Smooth muscle cell (in vitro differentiated cells): ENCODE data around the gene LHPP. TPM values are rescaled to one million over a fixed set of nuclear protein-coding genes. Genes with fewer than 3 reads are reported as not detected.

Experiments
- DNase-seq: peaks from one replicate; lab custom pipeline; 2025; ENCODE audit not compliant: unreplicated experiment; lab: John Stamatoyannopoulos, UW
- H2AFZ ChIP-seq: fragments of 200-600 bp; sonication (generic); 2 replicates; pipeline ENCODE4 v1.6.0; 2016; ENCODE audit warnings: antibody characterized with exemption, low read depth, mild to moderate bottlenecking
- H3F3A ChIP-seq: fragments of 200-600 bp; sonication (generic); 2 replicates; pipeline ENCODE4 v1.6.0; 2017; ENCODE audit warnings: antibody characterized with exemption, low read depth
- H3K27ac ChIP-seq: fragments of 200-600 bp; sonication (generic); 2 replicates; pipeline ENCODE4 v1.5.1; 2016; ENCODE audit warnings: low read depth, mild to moderate bottlenecking
- H3K27me3 ChIP-seq: fragments of 200-600 bp; sonication (generic); 2 replicates; pipeline ENCODE4 v1.6.1; 2016; ENCODE audit warnings: low read depth, mild to moderate bottlenecking
- H3K36me3 ChIP-seq: fragments of 200-600 bp; sonication (generic); 2 replicates; pipeline ENCODE4 v1.5.1; 2016; ENCODE audit warnings: low read depth
- H3K4me1 ChIP-seq: fragments of 200-600 bp; sonication (generic); 2 replicates; pipeline ENCODE4 v1.5.1; 2016; ENCODE audit warnings: low read depth
- H3K4me2 ChIP-seq: fragments of 200-600 bp; sonication (generic); 2 replicates; pipeline ENCODE4 v1.6.0; 2016; ENCODE audit warnings: mild to moderate bottlenecking
- H3K4me3 ChIP-seq: fragments of 200-600 bp; sonication (generic); 2 replicates; pipeline ENCODE4 v1.5.1; 2016; ENCODE audit warnings: mild to moderate bottlenecking
- H3K79me2 ChIP-seq: fragments of 200-600 bp; sonication (generic); 2 replicates; pipeline ENCODE4 v1.6.0; 2016; ENCODE audit warnings: low read depth, mild to moderate bottlenecking
- H3K9ac ChIP-seq: fragments of 200-600 bp; sonication (generic); 2 replicates; pipeline ENCODE4 v1.6.0; 2016; ENCODE audit warnings: low read depth
- H3K9me3 ChIP-seq: fragments of 200-600 bp; sonication (generic); replicated peaks from 2 replicates; pipeline ENCODE4 v1.5.1; 2016; ENCODE audit warnings: low read depth
- H4K20me1 ChIP-seq: fragments of 200-600 bp; sonication (generic); 2 replicates; pipeline ENCODE4 v1.6.0; 2016; ENCODE audit warnings: low read depth
- CTCF ChIP-seq: fragments of 200-600 bp; sonication (generic); IDR thresholded peaks from 2 replicates; pipeline ENCODE4 v1.5.1; 2017; ENCODE audit warnings: borderline replicate concordance, mild to moderate bottlenecking, antibody characterized with exemption; ENCODE audit not compliant: insufficient read depth, poor library complexity, severe bottlenecking
- WGBS: methylation state at CpG from one replicate; pipeline ENCODE4 v1.1.7; 2016; ENCODE audit warnings: low lambda C conversion rate; 5-methylcytosine and 5-hydroxymethylcytosine counted together
- polyA plus RNA-seq: library from polyadenylated mRNA; unstranded; fragments of >200 nt; fragmentation: Nextera tagmentation; extraction: Ambion mirVana; gene quantifications from 2 replicates; pipeline ENCODE4 v1.2.1, GENCODE V29; 2016
- total RNA-seq: library from RNA; depleted of rRNA; stranded (reverse); fragments of >200 nt; gene quantifications from 2 replicates; pipeline ENCODE4 v1.2.3, GENCODE V29; 2014

LHPP gene
- total and polyA plus RNA-seq, 2 experiments from 2014 or later = 7.6 to 14.0 TPM

- H3K4me3 ChIP-seq = no peak overlapping the region
- H3K79me2 ChIP-seq = no peaks in the 10 kb centered on the region
- no peaks in the 10 kb centered on the region for H3F3A ChIP-seq
- H2AFZ ChIP-seq = no peak overlapping the region
- H3K4me1 ChIP-seq = no peaks in the 10 kb centered on the region
- H3K27ac ChIP-seq = no peak overlapping the region
- no peaks in the 10 kb centered on the region for H3K36me3 ChIP-seq
- no peak for DNase-seq
- 88% methylated on average over 19 of the region's 20 CpGs for WGBS
- no peaks in the 10 kb centered on the region for H3K9me3 ChIP-seq
- H3K9ac ChIP-seq = no peak overlapping the region
- H4K20me1 ChIP-seq = no peaks in the 10 kb centered on the region
- no peak overlapping the region for H3K4me2 ChIP-seq
- no peaks in the 10 kb centered on the region for H3K27me3 ChIP-seq
- no peak for TF ChIP-seq CTCF
Observed at GRCh38 chr10:124520558-124521428, 59.2 kb downstream of the LHPP start.

- Histone ChIP-seq H3K9me3 (no peaks in the 10 kb centered on the region), H4K20me1 (no peaks in the 10 kb centered on the region), H3K9ac (no peak overlapping the region), H3F3A (no peaks in the 10 kb centered on the region), H3K79me2 (no peaks in the 10 kb centered on the region), H3K27me3 (no peaks in the 10 kb centered on the region), H3K4me1 (no peaks in the 10 kb centered on the region), H3K4me3 (no peak overlapping the region), H3K4me2 (no peak overlapping the region), H3K36me3 (no peaks in the 10 kb centered on the region), H2AFZ (no peak overlapping the region), H3K27ac (no peak overlapping the region)
- TF ChIP-seq CTCF = no peak
- DNase-seq = no peak
- WGBS = 97% methylated on average over 13 of the region's 13 CpGs
Observed at GRCh38 chr10:124521429-124521871, 59.8 kb downstream of the LHPP start.

- H3K79me2 ChIP-seq = no peaks in the 10 kb centered on the region
- no peaks in the 10 kb centered on the region for H4K20me1 ChIP-seq
- 95% methylated on average over 13 of the region's 13 CpGs for WGBS
- DNase-seq = no peak
- no peak overlapping the region for H3K9ac ChIP-seq
- H3K36me3 ChIP-seq = no peaks in the 10 kb centered on the region
- H3K4me2 ChIP-seq = no peak overlapping the region
- H3K4me3 ChIP-seq = no peak overlapping the region
- no peaks in the 10 kb centered on the region for H3K9me3 ChIP-seq
- no peaks in the 10 kb centered on the region for H3K4me1 ChIP-seq
- no peak overlapping the region for H2AFZ ChIP-seq
- no peaks in the 10 kb centered on the region for H3F3A ChIP-seq
- no peak overlapping the region for H3K27ac ChIP-seq
- TF ChIP-seq CTCF = no peak
- no peaks in the 10 kb centered on the region for H3K27me3 ChIP-seq
Observed at GRCh38 chr10:124522131-124522932, 60.7 kb downstream of the LHPP start.
